Liver (tissue), 9 donors: ENCODE measurements around the gene RETREG3. TPM values are rescaled to one million over a fixed set of nuclear protein-coding genes. Genes with fewer than 3 reads are reported as not detected.
"Not testable (repeated sequence)": the region's sequence is repeated elsewhere in the genome, so short reads cannot be mapped to it uniquely, and the experiment has no call there.

Experiments
- DNase-seq: peaks from one replicate; pipeline ENCODE4 v3.0.0-alpha.2; 2017; ENCODE audit warnings: low spot score
- H3K27ac ChIP-seq, 2 donors: one replicate each; pipeline ENCODE4 v1.7.0; 2013; ENCODE audit warnings: inconsistent platforms in 2 of 2, low read length in 2 of 2, control low read depth in 1 of 2, low read depth in 1 of 2, mild to moderate bottlenecking in 1 of 2
- H3K27me3 ChIP-seq, 4 donors: one replicate each; pipeline versions ENCODE4 v1.6.1 to v1.7.0; 2013; ENCODE audit warnings: low read length in 3 of 4, inconsistent platforms in 1 of 4, mild to moderate bottlenecking in 1 of 4, moderate library complexity in 1 of 4; ENCODE audit not compliant: control insufficient read depth in 4 of 4, insufficient read depth in 4 of 4
- H3K36me3 ChIP-seq, 4 donors: one replicate each; pipeline versions ENCODE4 v1.6.1 to v1.7.0; 2013; ENCODE audit warnings: low read length in 3 of 4, mild to moderate bottlenecking in 3 of 4, low read depth in 1 of 4, moderate library complexity in 1 of 4; ENCODE audit not compliant: control insufficient read depth in 4 of 4, insufficient read depth in 3 of 4
- H3K4me1 ChIP-seq, 4 donors: one replicate each; pipeline versions ENCODE4 v1.6.1 to v1.7.0; 2013; ENCODE audit warnings: low read length in 3 of 4, mild to moderate bottlenecking in 3 of 4, moderate library complexity in 1 of 4; ENCODE audit not compliant: control insufficient read depth in 4 of 4, insufficient read depth in 4 of 4
- H3K4me3 ChIP-seq, 3 donors: one replicate each; pipeline versions ENCODE4 v1.6.1 to v1.7.0; 2013; ENCODE audit warnings: low read length in 3 of 3, control low read depth in 1 of 3, low read depth in 1 of 3, mild to moderate bottlenecking in 1 of 3
- H3K9ac ChIP-seq, 2 donors: one replicate each; pipeline ENCODE4 v1.7.0; 2013; ENCODE audit warnings: low read length in 2 of 2, mild to moderate bottlenecking in 2 of 2, moderate library complexity in 2 of 2, control low read depth in 1 of 2, low read depth in 1 of 2
- H3K9me3 ChIP-seq, 4 donors: one replicate each; pipeline versions ENCODE4 v1.6.1 to v1.7.0; 2013; ENCODE audit warnings: low read length in 3 of 4; ENCODE audit not compliant: control insufficient read depth in 4 of 4
- ATF3 ChIP-seq: IDR thresholded peaks from 2 replicates; pipeline ENCODE4 v1.6.1; 2016; ENCODE audit warnings: antibody characterized with exemption
- CTCF ChIP-seq: fragments of 150-350 bp; IDR thresholded peaks from 2 replicates; pipeline ENCODE4 v1.5.1; 2017; ENCODE audit warnings: improper control_type of control experiment, low read depth, low read length; ENCODE audit not compliant: missing input control
- EGR1 ChIP-seq, 2 donors: IDR thresholded peaks; 2 replicates each; pipeline ENCODE4 v1.6.1; 2016 to 2018; ENCODE audit warnings: antibody characterized with exemption in 2 of 2, low read depth in 2 of 2
- FOXA1 ChIP-seq: IDR thresholded peaks from 2 replicates; pipeline ENCODE4 v1.6.1; 2016; ENCODE audit warnings: antibody characterized with exemption
- FOXA2 ChIP-seq: IDR thresholded peaks from 2 replicates; pipeline ENCODE4 v1.6.1; 2016; ENCODE audit warnings: antibody characterized with exemption
- GABPA ChIP-seq, 2 donors: IDR thresholded peaks in 1 of 2; conservative IDR thresholded peaks in 1 of 2; 2 replicates each; pipeline ENCODE4 v1.6.1; 2016; ENCODE audit warnings: antibody characterized with exemption in 2 of 2, mild to moderate bottlenecking in 1 of 2, moderate library complexity in 1 of 2
- HNF4A ChIP-seq, 2 donors: conservative IDR thresholded peaks; 2 replicates each; pipeline ENCODE4 v1.6.1; 2016; ENCODE audit warnings: antibody characterized with exemption in 2 of 2, mild to moderate bottlenecking in 2 of 2
- HNF4G ChIP-seq: IDR thresholded peaks from 2 replicates; pipeline ENCODE4 v1.6.1; 2016; ENCODE audit warnings: antibody characterized with exemption
- JUND ChIP-seq, 2 donors: IDR thresholded peaks; 2 replicates each; pipeline ENCODE4 v1.6.1; 2016; ENCODE audit warnings: antibody characterized with exemption in 2 of 2
- MAX ChIP-seq: IDR thresholded peaks from 2 replicates; pipeline ENCODE4 v1.6.1; 2016; ENCODE audit warnings: antibody characterized with exemption
- NR2F2 ChIP-seq: IDR thresholded peaks from 2 replicates; pipeline ENCODE4 v1.6.1; 2016; ENCODE audit warnings: antibody characterized with exemption
- RAD21 ChIP-seq, 2 donors: IDR thresholded peaks; 2 replicates each; pipeline ENCODE4 v1.6.1; 2016; ENCODE audit warnings: antibody characterized with exemption in 2 of 2, mild to moderate bottlenecking in 2 of 2
- REST ChIP-seq: IDR thresholded peaks from 2 replicates; pipeline ENCODE4 v1.6.1; 2016; ENCODE audit warnings: antibody characterized with exemption, mild to moderate bottlenecking
- RXRA ChIP-seq, 2 donors: IDR thresholded peaks; 2 replicates each; pipeline ENCODE4 v1.6.1; 2017 to 2018; ENCODE audit warnings: antibody characterized with exemption in 2 of 2, mild to moderate bottlenecking in 1 of 2
- SP1 ChIP-seq: IDR thresholded peaks from 2 replicates; pipeline ENCODE4 v1.6.1; 2018; ENCODE audit warnings: antibody characterized with exemption, mild to moderate bottlenecking
- TAF1 ChIP-seq: conservative IDR thresholded peaks from 2 replicates; pipeline ENCODE4 v1.6.1; 2016; ENCODE audit warnings: antibody characterized with exemption, mild to moderate bottlenecking
- YY1 ChIP-seq: IDR thresholded peaks from 2 replicates; pipeline ENCODE4 v1.6.1; 2016; ENCODE audit warnings: antibody characterized with exemption, mild to moderate bottlenecking
- ZBTB33 ChIP-seq: IDR thresholded peaks from 2 replicates; pipeline ENCODE4 v1.6.1; 2016; ENCODE audit warnings: antibody characterized with exemption
- WGBS: extraction: QIAGEN DNeasy Blood & Tissue Kit; methylation state at CpG from one replicate; pipeline ENCODE4 v1.1.7; 2013; 5-methylcytosine and 5-hydroxymethylcytosine counted together
- polyA plus RNA-seq, 2 donors: library from polyadenylated mRNA; stranded (reverse) in 1 of 2; unstranded in 1 of 2; fragments of 200-250 nt in 1 of 2; fragments of >200 nt in 1 of 2; fragmentation: Nextera tagmentation in 1 of 2; extraction: Ambion mirVana in 1 of 2; gene quantifications; one replicate each; pipeline versions ENCODE4 v1.2.1 to v1.2.3, GENCODE V29; 2013 to 2015
- total RNA-seq, 2 donors: library from RNA; depleted of rRNA; stranded (reverse); fragments of >200 nt; gene quantifications; one replicate each; pipeline ENCODE4 v1.2.3, GENCODE V29; 2014
- donor health status: healthy.
- donor health status: healthy.
- donor health status: healthy.
- donor health status: healthy.
- donor health status: healthy.

Gene RETREG3
- total and polyA plus RNA-seq, 4 donors: 9.0 to 44.3 (median 26.6) TPM

GRCh38 chr17:42547001-42547461 is 62.1 kb downstream of the RETREG3 start:
- 91% methylated on average over 23 of the region's 23 CpGs for WGBS
- H3K27ac ChIP-seq: no peak overlapping the region
- no peak for DNase-seq

GRCh38 chr17:42545755-42546505 is 63.2 kb downstream of the RETREG3 start:
- Histone ChIP-seq H3K4me1 (peaks cover 7 to 36% (median 26%) of the 10 kb centered on the region in 4 donors), H3K36me3 (peaks cover 0 to 13% (median 6%) of the 10 kb centered on the region in 4 donors), H3K27ac (peak overlapping the region; percentile 80 to 85)
- H3K4me3 ChIP-seq, H3K9ac ChIP-seq, H3K9me3 ChIP-seq, H3K27me3 ChIP-seq, DNase-seq: not testable (repeated sequence)
- 92% methylated on average over 9 of the region's 9 CpGs for WGBS

More at GRCh38 chr17:42547001-42547461, 62.1 kb downstream of the RETREG3 start:
- Histone ChIP-seq H3K4me1 (peaks cover 7 to 36% (median 23%) of the 10 kb centered on the region in 4 donors), H3K9ac (no peak overlapping the region), H3K9me3 (no peaks in the 10 kb centered on the region), H3K36me3 (peaks cover 0 to 11% (median 5%) of the 10 kb centered on the region in 4 donors), H3K4me3 (no peak overlapping the region), H3K27me3 (no peaks in the 10 kb centered on the region)
- TF ChIP-seq NR2F2: no peak

GRCh38 chr17:42544874-42545283 is 64.3 kb downstream of the RETREG3 start:
- peaks cover 0 to 13% (median 8%) of the 10 kb centered on the region in 4 donors for H3K36me3 ChIP-seq
- DNase-seq: no peak
- H3K27me3 ChIP-seq: no peaks in the 10 kb centered on the region
- no peak overlapping the region for H3K9ac ChIP-seq
- no peak overlapping the region for H3K4me3 ChIP-seq
- 39% methylated on average over 8 of the region's 8 CpGs for WGBS
- no peaks in the 10 kb centered on the region for H3K9me3 ChIP-seq
- H3K4me1 ChIP-seq: peaks cover 7 to 36% (median 27%) of the 10 kb centered on the region in 4 donors
- TF ChIP-seq ATF3: no peak
- peak; percentile 54 for TF ChIP-seq REST
- peak; percentile 84 for TF ChIP-seq YY1
- peak; percentile 83 for TF ChIP-seq HNF4A (conservative IDR thresholded peaks at IDR 0.05)
- TF ChIP-seq NR2F2: peak; percentile 50
- peak; percentile 51 for TF ChIP-seq FOXA2
- peak; percentile 42 to 43 for TF ChIP-seq JUND (IDR thresholded peaks at IDR 0.05)
- peak; percentile 60 for TF ChIP-seq ZBTB33
- TF ChIP-seq TAF1: peak; percentile 65
- peak; percentile 26 to 37 for TF ChIP-seq RAD21 (IDR thresholded peaks at IDR 0.05)
- peak; percentile 93 for TF ChIP-seq SP1
- TF ChIP-seq GABPA (IDR thresholded peaks at IDR 0.05 in 1 of 2, conservative IDR thresholded peaks at IDR 0.05 in 1 of 2): peak in 1 of 2 donors; percentile 48
- no peak for TF ChIP-seq HNF4G
- TF ChIP-seq CTCF: no peak
- peak; percentile 20 for TF ChIP-seq FOXA1
- TF ChIP-seq EGR1 (IDR thresholded peaks at IDR 0.05; ENCODE audit: low read depth in 2 of 2): no peak
- peak; percentile 90 to 95 for TF ChIP-seq RXRA (IDR thresholded peaks at IDR 0.05)
- TF ChIP-seq MAX: peak; percentile 70
- peak overlapping the region; percentile 80 to 85 for H3K27ac ChIP-seq
